Breast epithelium (tissue), 4 donors: ENCODE measurements around the gene DLG4. TPM values are rescaled to one million over a fixed set of nuclear protein-coding genes. Genes with fewer than 3 reads are reported as not detected.

ENCODE experiments used
- DNase-seq, 2 donors: peaks; one replicate each; pipeline ENCODE4 v3.0.0-alpha.2; 2019; ENCODE audit warnings: low spot score in 2 of 2
- H3K27ac ChIP-seq, 2 donors: fragments of 200-600 bp; sonication (generic) in 1 of 2; one replicate each; pipeline ENCODE4 v1.5.1; 2016 to 2019; ENCODE audit warnings: mild to moderate bottlenecking in 1 of 2
- H3K27me3 ChIP-seq, 2 donors: fragments of 200-600 bp; sonication (generic) in 1 of 2; one replicate each; pipeline versions ENCODE4 v1.5.1 to v1.6.0; 2017 to 2019; ENCODE audit warnings: control low read depth in 1 of 2, mild to moderate bottlenecking in 1 of 2
- H3K36me3 ChIP-seq: fragments of 200-600 bp; one replicate; pipeline ENCODE4 v1.5.1; 2019
- H3K4me1 ChIP-seq, 2 donors: fragments of 200-600 bp; sonication (generic); one replicate each; pipeline ENCODE4 v1.5.1; 2016 to 2019; ENCODE audit warnings: control low read depth in 1 of 2
- H3K4me3 ChIP-seq, 3 donors: fragments of 200-600 bp; sonication (generic); 1 replicate in 2 of 3; 2 replicates in 1 of 3; pipeline ENCODE4 v1.5.1; 2016 to 2019; ENCODE audit warnings: mild to moderate bottlenecking in 3 of 3, moderate library complexity in 2 of 3
- H3K9me3 ChIP-seq, 2 donors: fragments of 200-600 bp; sonication (generic) in 1 of 2; one replicate each; pipeline ENCODE4 v1.5.1; 2016 to 2019; ENCODE audit warnings: control low read depth in 1 of 2
- CTCF ChIP-seq, 3 donors: fragments of 450-650 bp; IDR thresholded peaks; one replicate each; pipeline ENCODE4 v1.5.1; 2016 to 2017; ENCODE audit warnings: antibody characterized with exemption in 3 of 3, mild to moderate bottlenecking in 3 of 3, moderate library complexity in 3 of 3
- POLR2A ChIP-seq: fragments of 450-650 bp; IDR thresholded peaks from one replicate; pipeline ENCODE4 v1.6.1; 2016; ENCODE audit warnings: antibody characterized with exemption, mild to moderate bottlenecking, moderate library complexity
- POLR2AphosphoS5 ChIP-seq, 3 donors: sonication (generic); formaldehyde crosslinking; IDR thresholded peaks; one replicate each; pipeline ENCODE4 v1.6.1; 2017; ENCODE audit warnings: antibody characterized with exemption in 3 of 3
- intact Hi-C: fragments of 100-400 bp; cut with DNase I; formaldehyde crosslinking; loops from one replicate; pipeline ENCODE4 v1.15.1; 2023; ENCODE audit warnings: low total_unique reads
- total RNA-seq, 3 donors: library from RNA; depleted of rRNA; stranded (reverse); fragments of >200 nt; gene quantifications; one replicate each; pipeline ENCODE4 v1.1.0, GENCODE V29; 2016

The DLG4 gene
- total RNA-seq, 3 donors from 2014 or later: 7.2 to 18.4 (median 11.1) TPM

GRCh38 chr17:7262192-7262934 is 42.7 kb upstream of the DLG4 start, which contains the start of gene CLDN7:
TSS of gene CLDN7 (minus strand) at chr17:7262478. CDS start at chr17:7262043, 435 bp downstream.
- H3K4me3 ChIP-seq: peak within 1 kb of the TSS; percentile 38 to 80 (median 69)
- no peaks in the 10 kb centered on the region for H3K36me3 ChIP-seq
- H3K4me1 ChIP-seq: peaks cover 0 to 6% of the 10 kb centered on the region in 2 donors
- peaks cover 5 to 12% of the 10 kb centered on the region in 2 donors for H3K27me3 ChIP-seq
- H3K9me3 ChIP-seq: no peaks in the 10 kb centered on the region
- DNase-seq: peak; percentile 93 to 95
- peak; percentile 76 for TF ChIP-seq POLR2A
- peak; percentile 16 to 28 (median 18) for TF ChIP-seq CTCF (IDR thresholded peaks at IDR 0.05)
- peak; percentile 78 to 93 (median 89) for TF ChIP-seq POLR2AphosphoS5 (IDR thresholded peaks at IDR 0.05)
- H3K27ac ChIP-seq: peak within 1 kb of the TSS; percentile 93 to 96
- intact Hi-C loops: loop anchor here (2.0 kb wide), 1 partner anchor 44 kb away; the partner anchor contains the start of gene EIF5A

- H3K4me3 ChIP-seq: peak overlapping the region; percentile 38 to 80 (median 69)
- H3K4me1 ChIP-seq: peaks cover 0 to 6% of the 10 kb centered on the region in 2 donors
- H3K9me3 ChIP-seq: no peaks in the 10 kb centered on the region
- H3K36me3 ChIP-seq: no peaks in the 10 kb centered on the region
- H3K27me3 ChIP-seq: peaks cover 5 to 12% of the 10 kb centered on the region in 2 donors
- TF ChIP-seq POLR2AphosphoS5 (IDR thresholded peaks at IDR 0.05): peak in 1 of 3 donors; percentile 19
- TF ChIP-seq CTCF (IDR thresholded peaks at IDR 0.05): no peak
- H3K27ac ChIP-seq: peak overlapping the region; percentile 93 to 96
- DNase-seq: no peak
- intact Hi-C loops: loop anchor here (2.0 kb wide), 1 partner anchor 45 kb away; the partner anchor contains the start of gene EIF5A
Measured at GRCh38 chr17:7261379-7262191, 41.9 kb upstream of the DLG4 start.

- Histone ChIP-seq H3K4me3 (peak overlapping the region; percentile 38 to 80 (median 69)), H3K27ac (peak overlapping the region; percentile 93 to 96), H3K9me3 (no peaks in the 10 kb centered on the region), H3K27me3 (peaks cover 5 to 12% of the 10 kb centered on the region in 2 donors), H3K36me3 (no peaks in the 10 kb centered on the region), H3K4me1 (peaks cover 0 to 6% of the 10 kb centered on the region in 2 donors)
- intact Hi-C loops: no loop called here
- peak; percentile 60 to 86 for DNase-seq
- TF ChIP-seq CTCF (IDR thresholded peaks at IDR 0.05) (no peak), POLR2AphosphoS5 (IDR thresholded peaks at IDR 0.05) (peak in 2 of 3 donors; percentile 41 to 54)
Measured at GRCh38 chr17:7260651-7261378, 41.2 kb upstream of the DLG4 start.

- Histone ChIP-seq H3K9me3 (no peaks in the 10 kb centered on the region), H3K36me3 (no peaks in the 10 kb centered on the region), H3K27ac (peak overlapping the region; percentile 93 to 96), H3K4me3 (peak overlapping the region in 2 of 3 donors; percentile 69 to 80), H3K4me1 (peaks cover 0 to 6% of the 10 kb centered on the region in 2 donors), H3K27me3 (peaks cover 5 to 12% of the 10 kb centered on the region in 2 donors)
- intact Hi-C loops: no loop called here
- no peak for DNase-seq
- TF ChIP-seq POLR2AphosphoS5 (IDR thresholded peaks at IDR 0.05) (no peak), CTCF (IDR thresholded peaks at IDR 0.05) (no peak), POLR2A (no peak)
Measured at GRCh38 chr17:7260151-7260550, 40.5 kb upstream of the DLG4 start.
